ENCODE data around the gene EIF2S3.
A peak's percentile ranks its signal among the peaks of the same experiment; 100 is the strongest.
"Not testable (repeated sequence)": the region's sequence is repeated elsewhere in the genome, so short reads cannot be mapped to it uniquely, and the experiment has no call there.

EIF2S3 gene

DNA sequence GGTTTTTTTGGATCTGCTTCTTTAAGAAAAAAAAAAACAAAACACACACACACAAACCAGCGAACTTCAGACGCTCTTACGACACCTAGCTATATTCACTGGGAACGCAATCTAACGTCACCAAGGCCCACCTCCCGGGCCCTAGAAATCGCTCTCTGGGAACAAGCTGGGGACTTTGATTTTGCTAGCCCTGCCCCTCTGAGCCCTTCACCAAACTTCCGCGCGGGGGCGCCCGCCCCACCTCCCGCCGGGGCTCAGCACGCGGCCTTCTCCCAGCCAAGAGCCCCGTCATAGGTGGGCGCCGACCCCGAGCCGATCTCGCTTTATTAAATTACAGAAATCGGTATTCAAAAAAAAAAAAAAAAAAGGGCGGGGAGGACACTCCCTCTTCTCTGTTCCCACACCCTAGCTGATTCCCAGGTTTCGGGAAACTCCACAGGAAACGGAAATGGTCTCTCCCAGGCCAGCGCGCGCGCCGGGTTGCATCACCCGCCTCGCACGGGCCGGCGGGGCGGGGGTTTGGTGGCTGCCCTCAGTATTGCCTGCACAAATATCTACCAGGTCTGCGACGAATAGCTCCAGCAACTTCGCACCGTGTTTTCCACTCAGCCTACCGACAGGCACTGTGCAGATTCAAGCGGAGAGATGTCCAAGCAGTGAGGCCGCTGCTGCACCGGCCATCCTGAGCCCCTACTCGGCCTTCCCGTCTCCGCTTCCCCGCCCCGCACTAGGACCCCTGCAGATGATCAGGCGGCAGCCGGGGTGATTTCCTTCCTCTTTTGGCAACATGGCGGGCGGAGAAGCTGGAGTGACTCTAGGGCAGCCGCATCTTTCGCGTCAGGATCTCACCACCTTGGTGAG is at the start of gene EIF2S3:
Gene EIF2S3, plus strand, starts transcription at position 775 of the 861 bp plus-strand sequence. Its CDS starts 13 bp downstream, at position 788.
- DNase-seq, result peak; percentile 80 to 92

DNA sequence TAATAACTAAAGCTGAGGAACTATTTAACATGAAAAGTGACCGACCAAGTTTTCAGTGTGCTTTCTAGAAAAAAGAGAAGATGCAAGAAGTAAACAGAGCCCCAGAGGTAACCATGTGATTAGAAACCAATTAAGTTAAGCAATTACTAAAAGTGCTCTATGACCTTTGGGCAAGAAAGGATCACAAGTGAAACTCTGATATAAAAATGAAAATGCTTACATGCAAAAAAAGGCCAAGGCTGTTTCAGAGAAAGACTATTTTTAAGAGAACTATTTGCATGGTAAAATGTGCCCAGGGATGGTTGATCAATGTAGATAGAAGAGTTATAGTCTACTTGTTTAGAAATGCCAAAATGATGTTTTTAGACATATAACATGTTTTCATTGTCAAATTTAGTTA is 49.7 kb upstream of the EIF2S3 start:
- no peak for DNase-seq

DNA sequence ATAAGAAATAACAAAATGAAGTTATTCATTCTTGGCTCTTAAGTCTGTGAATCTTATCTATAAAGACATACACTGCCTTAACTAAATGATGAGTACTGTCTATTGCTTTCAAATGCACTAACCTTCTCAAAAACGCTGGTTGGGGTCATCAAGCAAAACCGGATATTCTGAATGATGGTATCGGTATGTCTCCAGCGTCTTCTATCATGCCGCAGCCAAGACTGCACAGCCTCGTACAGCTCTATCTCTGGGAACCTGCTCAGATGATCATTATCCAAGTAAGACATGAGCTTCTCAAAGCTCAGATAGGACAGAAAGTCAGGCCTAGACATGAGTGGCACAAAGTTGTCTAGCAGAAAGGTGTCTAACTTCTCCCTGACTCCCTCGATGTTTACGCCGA is 48.9 kb upstream of the EIF2S3 start:
- no peak for DNase-seq

DNA sequence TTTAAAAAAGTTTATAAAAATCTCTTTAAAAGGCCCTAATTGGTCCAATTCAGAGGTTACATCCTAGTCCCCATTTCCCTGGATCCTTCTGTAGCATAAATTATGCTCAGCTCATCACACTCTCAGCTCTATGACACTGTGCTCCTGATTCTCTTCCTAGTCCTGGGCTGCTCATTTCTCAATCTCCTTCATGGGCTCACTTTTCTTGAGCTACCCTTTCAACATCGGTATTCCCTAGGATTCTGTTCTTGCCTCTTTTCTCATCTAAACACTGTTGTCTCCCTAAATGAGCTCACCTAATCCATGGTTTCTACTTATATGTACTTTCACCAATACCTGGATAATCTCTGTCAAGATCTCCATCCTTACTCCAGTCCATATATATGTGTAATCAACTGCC is 42.5 kb upstream of the EIF2S3 start:
- no peak for DNase-seq

DNA sequence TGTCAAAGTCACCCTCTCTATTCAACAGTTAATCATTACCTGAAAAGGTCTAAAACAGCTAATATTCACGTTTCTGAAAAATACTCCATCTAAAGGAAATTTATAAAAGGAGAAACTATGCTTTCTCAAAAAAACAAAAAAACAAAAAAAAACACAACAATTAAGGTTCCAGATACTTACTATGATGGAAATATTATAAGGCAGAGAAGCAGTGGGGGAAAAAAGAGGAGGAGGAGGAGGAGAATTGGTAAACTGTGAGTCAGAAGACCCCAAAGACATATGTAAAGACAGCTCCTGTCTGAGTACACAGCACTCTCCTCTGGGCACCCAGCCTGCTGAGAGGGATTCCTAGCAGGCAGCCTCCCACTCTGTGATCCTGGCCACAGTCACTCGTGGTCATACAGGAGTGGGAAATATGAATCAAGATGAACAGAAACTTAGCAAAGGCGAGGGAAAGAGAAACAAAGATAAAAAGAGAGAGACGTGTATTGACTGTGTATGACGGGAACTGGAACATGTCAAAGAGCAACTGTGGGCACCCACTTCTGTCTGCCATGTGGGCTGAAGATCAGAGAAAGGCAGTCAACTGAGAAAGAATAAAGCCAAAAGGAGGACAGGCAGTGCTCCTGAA is 40.3 kb upstream of the EIF2S3 start:
- no peak for DNase-seq

DNA sequence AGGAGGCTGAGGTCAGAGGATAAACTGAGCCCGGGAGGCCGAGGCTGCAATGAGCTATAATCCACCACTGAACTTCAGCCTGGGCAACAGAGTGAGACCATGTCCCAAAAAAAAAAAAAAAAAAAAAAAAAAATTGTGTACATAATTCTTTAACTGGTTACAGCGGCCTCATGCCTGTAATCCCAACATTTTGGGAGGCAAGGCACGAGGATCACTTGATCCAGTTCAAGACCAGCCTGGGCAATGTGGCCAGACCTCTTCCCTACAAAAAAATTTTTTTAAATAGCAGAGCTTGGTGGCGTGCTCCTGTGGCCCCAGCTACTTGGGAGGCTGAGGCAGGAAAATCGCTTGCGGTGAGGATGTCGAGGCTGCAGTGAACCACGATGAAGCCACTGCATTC is 37.1 kb upstream of the EIF2S3 start:
- DNase-seq, result no peak

DNA sequence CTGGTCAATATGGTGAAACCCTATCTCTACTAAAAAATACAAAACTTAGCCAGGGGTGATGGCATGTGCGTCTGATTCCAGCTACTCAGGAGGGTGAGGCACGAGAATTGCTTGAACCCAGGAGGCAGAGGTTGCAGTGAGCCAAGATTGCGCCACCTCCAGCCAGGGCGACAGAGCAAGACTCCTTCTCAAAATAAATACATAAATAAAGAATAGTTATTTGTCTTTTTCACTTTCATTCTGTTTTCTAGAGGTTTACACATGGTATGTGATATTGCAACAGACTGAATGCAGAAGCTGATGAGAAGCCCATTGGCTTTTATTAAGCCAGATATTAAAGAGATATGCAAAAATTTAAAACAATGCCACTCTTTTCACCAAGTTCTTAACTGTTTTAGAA is 35.9 kb upstream of the EIF2S3 start:
- DNase-seq, result no peak

DNA sequence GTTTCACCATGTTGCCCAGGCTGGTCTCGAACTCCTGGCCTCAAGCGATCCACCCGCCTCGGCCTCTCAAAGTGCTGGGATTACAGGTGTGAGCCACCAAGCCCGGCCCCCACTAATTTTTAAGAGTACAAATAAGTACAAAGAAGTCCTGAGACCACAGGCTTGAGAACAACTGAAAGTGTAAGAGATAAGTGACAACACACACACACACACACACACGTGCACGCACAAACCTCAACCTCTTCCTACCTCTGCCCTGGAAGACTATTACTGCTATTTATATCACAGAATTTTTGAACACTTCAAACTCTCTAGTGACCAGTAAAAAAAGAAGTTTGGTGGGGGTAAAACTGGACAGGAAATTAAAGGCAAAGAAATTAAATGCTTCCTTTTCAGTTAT is 35.3 kb upstream of the EIF2S3 start:
- DNase-seq, result no peak

DNA sequence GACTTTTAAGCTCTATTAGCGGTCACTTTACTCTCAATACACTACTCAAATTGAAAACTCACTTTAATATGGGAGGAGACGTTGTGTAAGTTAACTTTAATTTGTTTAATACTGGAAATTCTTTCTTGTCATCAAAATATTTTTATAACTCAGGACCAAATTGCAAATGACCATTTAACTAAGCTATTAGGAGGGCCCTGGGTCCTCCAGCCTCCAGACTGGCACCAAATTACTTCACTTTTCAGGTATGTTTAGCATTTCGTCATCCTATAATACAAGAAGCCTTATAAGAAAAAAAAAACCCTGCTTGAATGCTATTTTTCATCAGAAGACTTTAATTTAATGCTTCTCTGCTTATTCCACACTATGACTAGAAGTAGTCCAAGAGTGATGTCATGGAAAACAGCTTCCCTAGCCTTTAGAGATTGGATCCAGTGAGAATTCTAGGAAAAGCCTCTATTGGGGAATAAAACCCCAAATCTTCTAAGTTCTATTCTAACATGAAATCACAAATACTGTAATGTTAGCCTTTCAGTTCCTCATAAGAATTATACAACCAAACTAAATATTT is 34.4 kb upstream of the EIF2S3 start:
- no peak for DNase-seq

DNA sequence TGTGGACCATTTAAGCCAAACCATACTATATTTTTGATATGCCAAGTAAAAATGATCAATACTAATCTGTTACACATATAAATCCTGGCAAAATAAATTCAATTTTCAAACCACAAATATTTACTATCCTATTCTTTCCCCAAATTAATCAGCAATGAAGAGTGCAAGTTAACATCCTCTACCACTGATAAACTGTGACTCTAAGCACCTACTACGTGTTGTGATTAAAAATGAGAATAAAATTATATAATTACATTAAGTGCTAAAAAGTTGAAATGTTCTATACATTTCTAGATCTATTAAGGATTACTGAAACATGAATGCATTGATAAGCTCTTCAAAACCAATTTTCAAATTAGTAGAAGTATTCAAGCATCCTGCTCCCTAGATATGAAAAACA is 31.2 kb upstream of the EIF2S3 start:
- DNase-seq, result no peak

DNA sequence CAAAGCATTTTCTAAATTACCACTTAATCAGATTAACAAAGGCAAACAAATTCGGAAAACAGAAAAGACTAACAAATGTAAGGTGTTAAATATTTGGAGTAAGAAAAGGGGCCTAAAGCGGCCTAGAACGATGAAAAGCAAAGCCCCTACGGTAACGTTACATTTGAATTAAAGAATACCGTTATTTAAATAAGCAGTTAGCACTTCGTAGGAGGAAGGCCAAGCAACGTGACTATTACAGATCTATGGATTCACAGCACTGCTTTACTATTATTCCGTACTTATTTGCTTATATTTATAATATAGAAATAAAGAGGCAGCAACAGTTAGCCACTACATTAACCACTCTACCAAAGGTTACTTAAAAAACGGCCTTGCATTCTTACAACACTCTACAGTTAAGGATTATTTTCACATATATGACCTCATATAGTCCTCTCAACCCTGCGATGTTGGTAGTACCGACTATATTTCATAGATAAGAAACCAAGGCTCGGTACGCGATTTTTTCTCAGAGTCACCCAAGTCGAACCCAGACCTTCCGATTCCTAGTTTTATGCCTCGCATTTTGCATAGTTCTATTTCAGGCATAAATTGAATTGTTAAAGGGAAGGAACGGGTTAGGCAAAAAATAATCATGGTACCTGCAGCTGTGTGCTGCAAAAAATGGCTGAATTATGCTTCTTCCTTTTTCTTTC is 30.6 kb upstream of the EIF2S3 start:
- DNase-seq, result no peak

DNA sequence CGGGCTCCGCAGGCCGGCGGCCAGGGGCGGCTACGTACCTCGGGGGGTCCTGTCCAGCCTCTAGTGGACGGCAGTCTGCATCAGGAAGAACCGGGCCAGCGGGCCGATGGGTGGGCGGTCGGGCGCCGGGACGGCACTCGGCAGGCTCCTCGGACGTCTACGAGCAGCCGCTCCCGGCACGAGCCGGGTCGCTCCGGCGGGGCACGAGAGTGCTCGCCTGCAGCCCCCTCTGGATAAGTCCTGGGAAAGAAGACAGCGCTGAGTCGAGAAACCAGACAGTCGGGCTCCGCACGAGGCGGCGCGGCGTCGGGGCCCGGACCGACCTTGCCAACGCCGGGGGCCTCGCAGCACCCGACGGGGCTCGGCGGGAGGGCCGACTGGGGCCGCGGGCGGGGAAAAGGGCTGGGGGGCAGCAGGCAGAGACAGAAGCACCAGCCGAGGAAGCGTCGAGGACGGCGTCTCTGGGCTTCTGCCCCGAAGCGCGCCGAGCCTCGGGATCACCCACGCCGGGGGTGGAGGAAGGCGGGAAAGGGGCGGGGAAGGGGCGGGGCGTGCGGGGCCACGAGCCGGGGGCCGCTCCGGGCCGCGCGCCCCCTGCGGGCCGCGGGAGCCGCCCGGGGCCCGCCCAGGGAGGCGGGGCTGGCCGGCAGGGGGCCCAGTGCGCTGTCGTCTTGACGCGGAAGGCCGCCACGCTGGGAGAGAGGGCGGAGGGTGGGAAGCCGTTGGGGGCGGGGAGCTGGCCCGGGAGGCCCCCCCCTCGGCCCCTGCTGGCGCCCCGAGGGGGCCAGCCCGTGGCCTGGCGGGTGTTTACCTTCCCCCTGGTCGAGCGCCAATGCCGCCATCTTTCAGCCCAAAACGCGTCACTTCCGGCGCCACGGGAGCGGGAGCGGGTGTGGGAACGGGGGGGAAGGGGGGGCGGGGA is 29.7 kb upstream of the EIF2S3 start:
- peak; percentile 55 to 94 for DNase-seq

DNA sequence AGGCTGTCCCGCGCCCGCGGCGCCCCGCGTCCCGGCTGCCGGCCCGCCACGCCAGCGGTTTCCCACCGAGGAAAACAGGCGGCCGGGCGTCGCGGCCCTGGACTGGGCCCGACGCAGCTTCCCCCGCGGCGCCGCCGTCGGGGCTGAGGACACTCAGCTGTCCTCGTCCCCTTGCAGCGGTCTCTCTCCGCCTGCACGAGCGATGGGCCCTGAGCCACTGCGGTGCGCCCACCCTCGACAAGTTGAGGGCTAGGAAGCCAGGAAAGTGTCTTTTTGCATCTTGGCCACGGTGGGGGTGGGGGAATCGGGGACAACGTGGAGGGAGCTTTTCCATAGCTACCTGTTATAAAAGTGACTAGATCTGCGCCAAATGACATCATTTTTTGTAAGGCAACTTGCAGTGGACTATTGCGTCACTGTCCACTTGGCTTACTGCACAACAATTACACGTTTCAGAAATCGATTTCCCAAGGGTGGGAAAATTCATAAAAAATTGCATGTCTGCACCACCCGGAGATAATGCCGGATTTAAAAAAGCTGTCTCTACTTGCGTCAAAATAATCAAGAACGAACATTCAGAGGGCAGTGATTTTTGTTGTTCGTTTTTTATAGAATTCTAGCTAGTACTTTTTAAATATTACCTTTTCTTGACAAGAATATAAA is 28.9 kb upstream of the EIF2S3 start:
- DNase-seq, result peak in 1 of 2 experiments; percentile 50

DNA sequence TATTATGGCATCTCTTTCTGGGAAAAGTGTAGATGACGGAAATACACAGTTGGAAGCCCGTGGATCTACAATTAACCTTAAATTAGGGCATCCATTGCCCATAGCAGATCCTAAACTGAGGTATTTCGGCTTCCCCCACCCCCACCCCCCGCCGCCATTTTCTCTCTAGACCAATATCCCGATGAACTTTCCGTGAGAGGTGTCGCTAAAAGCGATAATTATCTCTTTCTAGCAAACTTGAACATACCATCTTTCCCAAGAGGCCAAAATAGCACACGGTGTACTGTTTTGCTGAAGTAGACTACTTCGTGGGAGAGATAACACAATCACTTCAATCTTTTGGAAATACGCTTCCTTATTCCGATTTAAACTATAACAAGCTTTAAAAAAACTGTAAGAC is 28.3 kb upstream of the EIF2S3 start:
- no peak for DNase-seq

DNA sequence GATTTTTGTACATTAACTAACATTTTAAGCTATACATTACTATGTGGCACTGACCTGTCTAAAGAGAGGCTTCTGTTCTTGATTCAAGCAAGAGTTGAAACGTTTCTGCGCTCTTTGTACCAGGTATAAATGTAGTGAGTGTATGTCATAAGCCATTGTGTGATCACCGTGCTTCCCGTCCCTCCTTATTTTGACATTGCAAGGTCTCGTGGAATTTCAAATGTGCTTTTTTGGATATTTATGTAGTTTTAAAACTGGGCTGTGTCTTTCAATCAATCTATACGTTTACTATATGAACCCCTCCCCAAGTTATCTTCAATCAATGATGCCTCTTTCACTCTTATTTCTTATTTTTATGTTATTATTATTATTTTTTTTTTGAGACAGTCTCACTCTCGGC is 27.7 kb upstream of the EIF2S3 start, which contains the start of gene KLHL15:
Gene KLHL15, minus strand, starts transcription at position 101 of the 400 bp plus-strand sequence. CDS start 20,493 bp downstream, outside the sequence.
- DNase-seq, result no peak

DNA sequence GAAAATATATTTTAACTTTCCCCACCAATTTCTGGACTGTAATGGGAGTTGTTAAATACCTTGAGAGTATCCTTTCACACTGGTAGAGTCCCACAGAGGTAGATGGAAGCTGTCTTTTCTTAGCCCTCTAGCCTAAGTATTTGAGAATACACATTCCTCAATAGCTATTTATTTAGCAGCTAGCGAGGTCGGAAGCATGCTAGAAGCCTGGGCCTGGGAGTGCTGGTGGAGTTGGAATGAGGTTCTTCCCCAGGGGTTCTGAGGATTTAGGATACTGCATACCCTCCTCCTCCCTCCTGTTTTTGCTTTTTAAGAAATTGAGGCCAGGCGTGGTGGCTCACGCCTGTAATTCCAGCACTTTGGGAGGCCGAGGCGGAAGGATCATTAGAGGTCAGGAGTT is 26.8 kb upstream of the EIF2S3 start:
- DNase-seq, result no peak

DNA sequence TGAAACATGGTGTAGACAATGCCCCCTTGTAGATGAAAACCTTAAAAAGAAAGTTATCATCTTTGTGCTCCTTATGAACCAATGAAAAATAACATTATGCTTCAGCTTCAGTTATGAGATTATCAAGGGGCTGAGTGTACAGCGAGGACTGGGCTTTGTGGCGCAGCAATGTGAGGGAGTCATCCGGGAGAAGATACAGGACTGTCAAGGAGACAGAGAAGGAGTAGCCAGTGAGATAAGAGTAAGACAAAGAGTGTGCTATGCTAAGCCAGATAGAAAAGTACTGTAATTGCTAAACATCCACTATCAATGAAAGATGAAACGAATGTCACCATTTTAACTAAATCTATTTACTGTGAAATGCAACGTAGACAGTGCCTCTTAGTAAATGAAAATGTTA is 24.2 kb upstream of the EIF2S3 start:
- DNase-seq, result no peak

DNA sequence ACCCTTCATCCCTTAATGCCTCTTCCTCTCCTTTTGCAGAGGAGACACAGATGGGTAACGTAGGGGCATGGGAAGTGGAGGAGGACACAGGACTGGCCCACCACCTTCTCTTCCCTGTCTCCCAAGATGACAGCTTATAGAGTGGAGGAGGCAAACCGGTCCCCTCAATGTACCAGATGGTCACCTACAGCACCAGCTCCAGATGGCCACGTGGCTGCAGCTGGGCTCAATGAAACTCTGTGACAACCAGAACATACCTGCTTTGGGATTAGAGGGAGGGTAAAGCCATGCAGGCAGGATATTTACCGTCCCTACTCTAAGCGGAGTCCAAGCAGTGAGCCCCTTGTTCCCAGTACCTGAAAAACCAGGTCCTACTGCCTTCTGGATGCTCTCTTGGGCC is 20.3 kb upstream of the EIF2S3 start:
- no peak for DNase-seq

DNA sequence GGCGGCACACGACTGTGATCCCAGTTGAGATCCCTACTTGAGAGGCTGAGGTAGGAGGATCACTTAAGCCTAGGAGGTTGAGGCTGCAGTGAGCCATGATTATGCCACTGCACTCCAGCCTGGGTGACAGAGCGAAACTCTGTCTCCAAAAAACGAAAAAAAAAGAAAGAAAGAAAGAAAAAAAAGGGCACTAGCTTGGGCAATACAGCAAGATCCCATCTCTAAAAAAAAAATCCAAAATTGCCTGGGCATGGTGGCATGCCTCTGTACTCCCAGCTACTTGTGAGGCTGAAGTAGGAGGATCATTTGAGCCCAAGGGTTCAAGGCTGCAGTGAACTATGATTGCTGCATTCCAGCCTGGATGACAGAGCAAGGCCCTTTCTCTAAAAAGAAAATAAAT is 17.0 kb upstream of the EIF2S3 start:
- no peak for DNase-seq

DNA sequence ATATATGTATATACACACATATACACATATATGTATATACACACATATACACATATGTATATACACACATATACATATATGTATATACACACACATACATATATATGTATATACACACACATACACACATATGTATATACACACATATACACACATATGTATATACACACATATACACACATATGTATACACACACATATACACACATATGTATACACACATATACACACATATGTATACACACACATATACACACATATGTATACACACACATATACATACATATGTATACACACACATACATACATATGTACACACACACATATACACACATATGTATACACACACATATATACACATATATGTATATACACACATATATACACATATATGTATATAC is 8.7 kb upstream of the EIF2S3 start:
- not testable (repeated sequence) for DNase-seq

DNA sequence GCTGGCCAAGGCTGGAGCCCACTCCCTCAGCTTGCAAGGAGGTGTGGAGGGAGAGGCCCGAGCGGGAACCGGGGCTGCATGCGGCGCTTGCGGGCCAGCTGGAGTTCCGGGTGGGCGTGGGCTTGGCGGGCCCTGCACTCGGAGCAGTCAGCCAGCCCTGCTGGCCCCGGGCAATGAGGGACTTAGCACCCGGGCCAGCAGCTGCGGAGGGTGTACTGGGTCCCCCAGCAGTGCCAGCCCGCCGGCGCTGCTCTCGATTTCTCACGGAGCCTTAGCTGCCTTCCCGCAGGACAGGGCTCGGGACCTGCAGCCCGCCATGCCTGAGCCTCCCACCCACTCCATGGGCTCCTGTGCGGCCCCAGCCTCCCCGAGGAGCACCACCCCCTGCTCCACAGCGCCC is 5.1 kb upstream of the EIF2S3 start:
- DNase-seq, result not testable (repeated sequence)
